GM18520 (cell line): ENCODE results near the gene NOSIP.
A peak's percentile ranks its signal among the peaks of the same experiment; 100 is the strongest.

Experiments
- ATAC-seq: cut with Tn5 transposase; IDR thresholded peaks from one replicate; pipeline ENCODE4 v1.9.1; 2021; ENCODE audit not compliant: unreplicated experiment

The NOSIP gene

DNA sequence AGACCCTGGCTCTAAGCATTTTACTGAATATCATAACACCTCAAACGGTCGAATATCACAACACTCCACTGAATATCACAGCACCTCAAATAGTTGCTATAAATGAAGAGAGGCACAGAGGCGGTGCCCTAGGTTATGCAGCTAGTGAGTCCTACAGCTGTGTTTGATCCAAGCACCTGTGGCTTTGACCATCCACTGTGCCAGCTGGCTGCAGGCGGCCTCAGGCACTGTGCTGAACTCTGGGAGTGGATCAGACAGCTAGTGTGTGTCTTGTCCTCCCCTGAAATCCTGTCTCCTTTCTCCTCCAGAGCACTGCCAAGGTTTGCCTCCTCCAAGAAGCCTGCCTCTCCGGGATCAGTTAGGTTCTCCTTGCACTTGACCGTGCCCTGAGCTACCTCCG lies 7.3 kb downstream of the NOSIP start:
- ATAC-seq = no peak

DNA sequence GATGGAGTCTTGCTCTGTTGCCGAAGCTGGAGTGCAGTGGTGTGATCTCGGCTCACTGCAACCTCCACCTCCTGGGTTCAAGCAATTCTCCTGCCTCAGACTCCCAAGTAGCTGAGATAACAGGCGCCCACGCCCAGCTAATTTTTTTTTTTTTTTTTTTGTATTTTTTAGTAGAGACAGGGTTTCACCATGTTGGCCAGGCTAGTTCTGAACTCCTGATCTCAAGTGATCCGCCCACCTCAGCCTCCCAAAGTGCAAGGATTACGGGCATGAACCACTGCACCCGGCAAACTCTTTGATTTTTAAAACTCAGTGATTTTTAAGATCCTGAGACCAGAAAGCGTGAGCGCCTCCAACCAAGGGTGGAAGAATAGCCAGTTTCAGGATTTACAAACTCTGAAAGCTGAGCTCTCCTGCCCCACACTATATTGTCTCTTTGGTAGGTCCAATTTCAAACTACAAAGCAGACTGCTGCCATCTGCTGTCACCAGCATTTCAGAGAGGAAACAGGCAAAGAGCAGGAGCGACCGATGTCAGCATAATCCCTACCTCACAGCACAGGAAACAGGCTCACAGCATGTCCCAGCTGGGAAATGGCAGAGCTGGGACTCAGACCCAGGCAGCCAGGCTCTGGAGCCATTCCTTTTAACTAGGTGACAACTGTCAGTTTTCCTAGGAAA lies 9.2 kb downstream of the NOSIP start:
- no peak for ATAC-seq

DNA sequence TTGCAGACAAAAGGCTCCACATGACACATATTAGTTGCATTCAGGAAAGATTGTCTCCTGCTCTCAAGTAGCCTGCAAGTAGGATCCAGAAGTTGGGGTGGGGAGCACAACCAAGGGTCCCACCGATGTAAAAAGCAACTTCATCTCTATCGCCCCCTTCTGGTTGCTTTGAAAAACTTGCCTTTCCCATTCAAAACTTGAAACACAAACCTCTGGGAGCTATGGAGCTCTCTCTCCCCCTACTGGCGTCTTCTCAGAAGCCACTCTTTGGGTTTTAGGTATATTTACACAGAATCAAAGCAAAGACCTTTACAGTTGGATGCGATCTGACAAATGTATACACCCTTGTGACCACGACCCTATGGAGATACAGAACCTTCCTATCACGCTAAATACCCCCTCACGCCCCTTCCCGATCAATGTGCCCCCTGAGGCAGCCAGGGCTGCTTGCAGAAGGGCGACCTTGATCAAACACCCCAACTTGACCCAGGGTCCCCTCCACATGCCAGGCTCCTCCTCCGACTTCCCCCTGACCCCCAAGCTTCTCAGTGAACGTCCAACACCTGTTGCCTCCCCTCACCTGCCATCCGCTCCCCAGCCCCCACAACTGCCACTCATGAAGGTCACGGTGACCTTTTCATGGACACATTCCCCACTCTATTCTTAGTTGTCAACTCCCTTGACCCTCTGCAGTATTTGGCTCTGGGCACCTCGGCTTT lies 10.1 kb downstream of the NOSIP start:
- peak; percentile 40 for ATAC-seq

DNA sequence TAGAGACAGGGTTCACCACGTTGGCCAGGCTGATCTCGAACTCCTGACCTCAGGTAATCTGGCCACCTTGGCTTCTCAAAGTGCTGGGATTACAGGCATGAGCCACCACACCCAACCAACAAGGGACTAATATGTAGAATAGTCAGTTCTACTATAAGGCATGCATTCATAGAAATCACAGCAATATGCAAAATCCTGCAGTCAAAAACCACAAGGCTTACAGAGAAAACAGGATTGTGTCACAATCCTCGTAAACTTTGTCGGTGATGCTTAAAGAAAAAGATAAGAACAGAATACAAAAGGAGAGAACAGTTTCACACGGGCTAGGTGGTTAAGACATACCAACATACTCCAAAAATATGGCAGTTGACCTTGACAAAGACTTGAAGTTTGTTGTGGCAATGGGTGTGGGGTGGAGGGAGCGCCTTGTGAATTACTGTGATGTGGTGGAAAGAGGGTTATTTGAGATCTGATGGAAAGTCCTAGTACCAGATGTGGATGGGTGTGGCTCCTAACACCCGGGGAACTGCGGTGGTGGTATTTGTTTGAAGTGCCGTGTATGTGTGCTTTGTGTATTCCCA lies 12.4 kb downstream of the NOSIP start:
- ATAC-seq = no peak

DNA sequence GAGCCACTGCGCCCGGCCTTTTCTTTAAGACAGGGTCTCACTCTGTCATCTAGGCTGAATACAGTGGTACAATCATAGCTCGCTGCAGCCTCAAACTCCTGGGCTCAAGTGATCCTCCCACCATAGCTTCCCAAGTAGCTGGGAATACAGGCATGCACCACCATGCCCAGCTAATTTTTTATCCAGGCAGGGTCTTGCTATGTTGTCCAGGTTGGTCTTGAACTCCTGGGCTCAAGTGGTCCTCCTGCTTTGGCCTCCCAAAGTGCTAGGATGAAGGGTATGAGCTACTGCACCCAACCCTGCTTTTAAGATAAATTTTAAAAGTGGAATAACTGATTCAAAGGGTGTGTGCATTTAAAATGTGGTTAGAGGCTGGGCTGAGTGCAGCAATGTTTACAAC lies 14.1 kb downstream of the NOSIP start:
- ATAC-seq = no peak

DNA sequence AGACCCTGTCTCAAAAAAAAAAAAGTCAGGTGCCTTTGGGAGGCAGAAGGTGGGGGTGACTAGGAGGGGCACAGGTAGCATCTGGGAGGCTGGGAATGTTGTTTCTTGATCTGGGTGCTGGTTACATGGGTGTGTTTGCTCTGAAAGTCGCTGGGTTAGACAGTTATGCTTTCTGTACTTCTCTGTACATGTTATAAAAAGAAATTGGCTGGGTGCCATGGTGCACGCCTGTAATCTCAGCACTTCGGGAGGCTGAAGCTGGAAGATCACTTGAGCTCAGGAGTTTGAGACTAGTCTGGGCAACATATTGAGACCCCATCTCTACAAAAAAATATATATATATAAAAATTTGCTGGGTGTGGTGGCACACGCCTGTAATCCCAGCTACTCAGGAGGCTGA lies 15.1 kb downstream of the NOSIP start:
- ATAC-seq = no peak

DNA sequence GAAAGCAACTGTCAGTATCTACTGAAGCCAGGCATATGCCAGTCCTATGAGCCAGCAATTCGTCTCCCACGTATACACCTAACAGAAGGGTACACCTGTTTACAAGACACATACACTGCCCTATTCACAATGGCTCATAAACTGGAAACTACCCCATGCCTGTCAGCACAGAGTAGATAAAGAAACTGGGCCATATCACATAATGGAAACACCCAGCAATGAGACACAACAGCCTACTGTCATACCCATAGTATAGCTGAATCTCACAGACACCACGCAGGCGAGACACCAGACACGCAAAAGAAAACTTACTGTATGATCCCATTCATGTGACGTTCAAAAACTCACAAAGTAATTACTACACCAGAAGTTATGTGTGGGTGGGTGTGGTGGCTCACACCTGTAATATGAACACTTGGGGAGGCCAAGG lies 15.7 kb downstream of the NOSIP start:
- ATAC-seq = no peak

DNA sequence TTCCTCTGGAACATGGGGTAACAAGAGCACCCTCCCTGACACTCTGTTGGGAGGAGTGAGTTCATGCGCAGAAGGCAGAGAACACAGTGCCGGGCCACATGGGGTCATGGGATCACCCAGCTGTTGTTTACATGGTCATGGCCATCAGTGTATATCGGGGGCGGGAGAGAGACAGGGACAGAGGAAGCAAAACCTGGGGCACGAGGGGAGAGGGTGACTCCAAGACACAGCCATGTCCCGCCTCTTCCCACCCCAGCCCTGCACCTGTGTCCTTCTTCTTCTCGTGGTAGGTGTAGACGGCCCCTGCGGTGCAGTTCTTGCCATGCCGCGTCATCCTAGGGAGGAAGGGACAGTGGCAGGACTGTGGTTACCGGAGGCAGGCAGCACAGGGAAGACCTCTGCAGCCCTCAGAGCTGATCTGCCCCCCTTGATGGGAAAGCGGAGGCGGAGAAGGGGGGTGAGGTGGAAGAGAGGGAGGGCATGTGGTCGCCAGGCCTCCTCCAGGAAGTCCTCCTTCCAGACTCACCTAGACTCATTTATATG lies 19.9 kb downstream of the NOSIP start:
- no peak for ATAC-seq

DNA sequence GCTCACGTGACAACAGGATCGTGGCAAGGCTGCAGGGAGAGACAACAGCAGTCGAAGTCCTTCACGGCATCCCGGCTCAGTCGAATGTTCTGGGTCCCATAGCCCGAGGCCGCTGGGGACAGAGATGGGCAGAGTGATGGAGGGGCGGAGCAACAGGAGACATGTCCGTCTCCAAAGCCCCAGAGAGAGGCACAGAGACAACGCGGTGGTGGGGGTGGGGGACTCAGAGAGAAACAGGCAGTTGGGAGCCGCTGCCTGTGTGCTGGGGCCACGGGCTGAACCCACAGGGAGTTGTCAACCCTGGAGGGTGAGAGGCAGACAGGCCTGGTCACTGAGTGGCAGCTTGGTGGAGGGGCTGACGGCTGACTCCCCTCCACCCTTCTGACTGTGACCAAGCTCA lies 20.4 kb downstream of the NOSIP start:
- ATAC-seq = no peak

DNA sequence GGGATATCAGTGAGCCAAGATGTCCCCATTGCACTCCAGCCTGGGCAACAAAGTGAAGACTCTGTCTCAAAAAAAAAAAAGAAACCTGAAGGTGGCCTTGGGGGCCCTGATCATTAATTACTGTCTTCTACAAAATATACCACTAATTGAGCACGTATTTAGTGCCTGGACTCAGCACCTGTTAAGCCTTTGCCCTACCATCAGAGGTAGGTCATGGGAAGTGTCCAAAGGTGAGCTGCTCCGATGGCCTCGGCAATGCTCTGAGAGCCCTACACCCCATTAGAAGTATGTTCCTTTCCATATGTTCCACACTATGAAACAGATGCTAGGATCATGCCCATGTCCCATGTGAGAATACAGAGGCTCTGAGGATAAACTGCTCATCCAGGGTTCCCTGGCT lies 20.9 kb downstream of the NOSIP start:
- ATAC-seq = no peak

DNA sequence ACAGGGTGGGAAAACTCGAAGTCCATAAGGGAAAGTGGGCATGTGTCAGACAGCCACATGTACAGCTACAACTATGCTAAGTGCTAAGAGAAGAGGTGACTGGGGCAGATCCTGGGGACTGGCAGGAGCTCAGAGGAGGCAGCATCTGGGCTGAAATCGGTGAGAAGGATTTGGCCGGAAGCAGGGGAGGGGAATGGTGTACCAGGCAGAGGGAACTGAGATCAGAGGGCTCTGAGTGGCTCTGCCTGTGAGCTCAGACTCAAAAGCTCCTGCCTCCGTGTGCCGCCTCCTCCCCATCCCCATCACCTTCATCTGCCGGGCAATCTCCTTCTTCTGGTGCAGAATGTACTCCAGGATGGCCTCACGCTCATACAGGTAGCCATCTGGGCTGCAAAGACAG lies 21.8 kb downstream of the NOSIP start:
- ATAC-seq = no peak

DNA sequence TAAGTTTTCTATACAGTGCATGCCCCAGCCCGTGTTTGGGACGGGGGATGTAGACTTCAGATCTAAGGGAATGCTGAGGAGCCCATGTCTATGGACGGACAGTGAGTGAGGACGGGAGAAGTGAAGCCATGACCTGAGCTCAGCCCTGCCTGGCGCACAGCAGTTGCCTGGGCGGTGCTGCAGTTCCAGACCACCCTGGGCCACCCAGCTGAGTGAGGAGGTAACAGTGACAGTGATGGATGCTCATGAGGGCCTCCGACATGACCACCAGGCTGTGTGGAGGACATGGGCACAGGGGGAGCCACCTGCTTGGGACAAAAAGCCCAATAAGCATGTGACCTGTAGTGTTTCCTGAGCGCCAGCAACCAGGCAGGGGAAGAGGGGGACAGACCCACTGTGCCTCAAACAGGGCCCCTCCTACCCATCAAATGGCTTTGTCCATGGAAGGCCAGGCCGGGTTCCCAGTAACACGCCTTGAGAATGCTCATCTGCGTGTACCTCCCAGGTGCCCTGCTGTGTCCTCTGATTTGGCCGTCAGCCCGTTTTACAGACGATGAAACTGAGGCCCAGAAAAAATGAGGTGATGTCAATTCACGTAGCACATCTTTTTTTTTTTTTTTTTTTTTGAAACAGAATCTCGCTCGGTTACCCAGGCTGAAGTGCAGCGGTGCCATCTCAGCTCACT lies 22.6 kb downstream of the NOSIP start:
- no peak for ATAC-seq

DNA sequence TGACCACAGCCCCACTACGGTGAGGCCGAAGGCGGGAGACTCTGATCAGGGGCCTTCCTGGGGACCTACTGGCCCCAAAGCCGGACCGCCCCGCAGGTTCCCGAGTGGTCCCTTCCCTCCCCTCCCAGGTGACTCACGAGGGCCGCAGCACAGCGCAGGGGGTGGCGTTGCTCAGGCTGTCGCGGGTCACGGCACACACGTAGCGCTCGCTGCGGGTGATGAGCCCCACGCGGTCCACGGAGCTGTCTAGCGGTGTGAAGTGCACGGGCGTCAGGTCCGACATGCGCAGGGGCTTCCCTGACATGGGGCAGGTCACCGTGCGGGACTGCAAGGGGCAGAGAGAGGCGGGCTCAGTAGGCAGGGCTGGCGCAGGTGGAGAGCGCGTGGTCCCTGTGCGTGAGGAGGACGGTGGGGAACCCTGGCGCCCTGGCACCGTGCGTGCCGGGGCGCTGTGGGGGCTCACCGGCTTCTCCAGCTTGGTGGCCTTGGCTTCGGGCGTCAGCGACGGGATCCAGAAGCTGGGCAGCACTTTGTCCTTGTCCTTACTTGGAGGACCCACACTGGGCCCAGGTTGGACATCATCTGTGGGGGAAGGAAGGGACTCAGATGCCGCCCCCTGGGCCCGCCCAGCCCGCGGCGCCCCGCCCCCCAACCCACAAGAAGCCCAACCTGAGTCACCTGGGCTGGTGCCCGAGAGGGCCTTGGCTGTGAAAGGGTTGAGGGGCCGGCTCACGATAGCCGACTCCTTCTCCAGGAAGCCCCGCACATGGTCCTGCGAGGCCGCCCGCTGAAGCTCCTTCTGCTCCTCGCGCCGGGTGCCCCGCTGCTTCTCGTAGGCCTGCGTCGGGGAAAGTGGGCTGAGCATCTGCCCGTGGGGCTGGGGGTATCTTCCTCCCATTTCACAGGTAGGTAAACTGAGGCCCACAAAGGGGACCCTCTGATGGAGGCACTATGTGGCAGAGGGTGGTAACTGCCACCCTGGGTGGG lies 23.7 kb downstream of the NOSIP start:
- no peak for ATAC-seq

DNA sequence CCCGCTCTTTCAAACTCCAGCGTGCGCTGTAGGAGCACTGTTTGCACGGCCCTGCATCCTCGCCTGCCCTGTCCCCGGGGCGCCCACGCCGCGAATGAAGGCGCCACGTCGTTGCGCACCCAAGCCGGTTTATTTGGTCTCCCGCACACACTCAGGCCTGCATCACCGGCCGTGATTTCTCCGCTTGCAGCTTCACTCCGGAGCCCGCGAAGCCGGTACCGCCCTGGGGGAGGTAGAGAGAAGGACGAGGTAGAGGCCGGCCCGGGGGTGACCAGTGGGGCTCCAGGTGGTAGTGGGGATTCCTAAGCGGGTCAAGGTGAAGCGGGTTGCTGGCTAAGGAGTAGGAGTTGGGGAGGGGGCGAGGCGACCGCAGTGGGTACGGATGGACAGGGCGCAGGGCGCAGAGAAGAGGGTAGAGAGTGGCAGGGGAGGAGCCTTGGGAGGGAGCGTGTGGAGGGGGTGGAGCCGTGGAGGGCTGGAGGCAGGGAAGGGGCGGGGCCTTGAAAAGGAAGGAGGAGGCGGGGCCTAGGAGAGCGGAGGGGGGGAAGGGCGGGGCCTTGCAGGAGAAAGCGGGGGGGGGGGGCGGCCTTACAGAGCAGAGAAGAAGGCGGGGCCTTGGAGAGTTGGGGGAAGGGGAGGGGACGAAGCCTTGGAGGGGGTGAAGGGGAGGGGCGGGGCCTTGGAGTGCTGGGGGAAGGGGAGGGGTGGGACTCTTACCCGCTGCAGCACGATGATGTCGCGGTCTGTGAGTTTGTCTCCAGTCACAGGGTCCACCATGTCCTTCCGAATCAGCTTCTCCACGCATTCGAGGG lies 24.6 kb downstream of the NOSIP start:
- ATAC-seq = no peak

DNA sequence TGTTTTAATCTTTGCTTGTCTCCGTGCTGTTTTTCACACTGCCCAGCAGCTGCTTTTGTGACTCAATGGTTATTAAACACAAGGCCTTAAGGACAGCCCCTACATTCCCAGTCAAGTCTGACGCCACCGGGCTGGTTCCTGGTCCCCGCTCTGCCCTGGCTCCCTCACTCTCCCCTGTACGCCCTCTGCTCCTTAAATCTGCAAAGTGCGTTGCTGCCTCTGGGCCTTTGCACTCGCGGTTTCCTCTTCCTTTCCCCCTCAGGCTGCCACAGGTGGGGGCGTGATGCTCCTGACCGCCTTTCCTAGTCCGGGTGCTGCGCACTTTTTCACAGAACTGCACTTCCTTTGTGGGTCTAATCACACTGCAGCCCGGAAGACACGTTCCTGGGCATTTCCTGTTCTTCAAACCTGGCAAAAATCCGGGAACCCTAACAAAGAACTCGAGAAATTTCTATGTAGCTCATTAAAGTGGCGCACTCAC lies 25.6 kb downstream of the NOSIP start:
- ATAC-seq = no peak

DNA sequence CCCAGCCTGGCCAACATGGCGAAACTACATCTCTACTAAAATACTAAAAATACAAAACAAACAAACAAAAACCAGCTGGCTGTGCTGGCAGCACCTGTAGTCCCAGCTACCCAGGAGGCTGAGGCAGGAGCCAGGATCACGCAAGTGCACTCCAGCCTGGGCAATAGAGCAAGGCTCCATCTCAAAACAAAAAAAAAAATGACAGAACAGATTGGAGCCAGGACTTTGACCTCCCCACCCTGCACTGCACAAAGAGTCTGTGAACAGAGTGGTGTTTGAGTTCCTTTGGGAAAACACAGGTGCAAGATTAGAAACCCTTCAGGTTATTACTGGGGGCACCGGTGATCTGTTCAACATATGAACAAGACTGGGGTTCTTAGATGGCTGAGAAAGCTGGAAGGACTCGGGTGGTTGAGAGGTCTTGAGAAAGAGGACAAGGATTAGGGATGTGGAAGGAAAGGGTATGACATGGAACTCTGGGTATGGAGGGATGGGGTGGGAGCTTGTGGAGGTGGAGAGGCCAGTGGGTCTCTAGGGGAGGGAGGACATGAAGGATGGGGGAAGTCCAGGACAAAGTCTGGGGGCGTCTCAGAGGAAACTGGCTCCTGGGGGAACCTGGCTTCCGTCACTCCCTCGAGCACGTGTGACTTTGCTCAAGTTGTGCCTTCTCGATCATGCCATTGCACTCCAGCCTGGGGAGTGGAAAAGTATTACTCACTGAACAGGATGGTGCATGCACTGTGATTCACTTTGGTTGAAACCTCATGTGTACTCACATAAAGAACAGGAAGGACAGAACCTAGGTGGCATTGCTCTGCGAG lies 26.7 kb downstream of the NOSIP start:
- no peak for ATAC-seq

DNA sequence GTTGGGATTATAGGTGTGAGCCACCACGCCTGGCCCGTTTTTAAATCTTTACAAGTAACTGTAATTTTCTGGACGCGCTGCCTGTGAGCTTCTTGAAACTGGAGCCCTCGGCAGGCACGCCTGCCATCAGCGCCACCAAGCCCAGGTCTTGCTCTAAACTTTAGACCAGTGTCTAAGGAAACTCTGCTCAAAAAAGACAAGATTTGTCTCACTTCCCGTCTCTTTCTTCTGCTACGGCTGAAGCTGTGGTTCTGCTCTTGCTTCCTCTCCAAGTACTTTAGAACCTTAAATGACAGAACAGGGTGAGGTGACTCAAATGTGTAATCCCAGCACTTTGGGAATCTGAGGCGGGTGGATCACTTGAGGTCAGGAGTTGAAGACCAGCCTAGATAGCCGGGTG lies 27.6 kb downstream of the NOSIP start:
- ATAC-seq = no peak

DNA sequence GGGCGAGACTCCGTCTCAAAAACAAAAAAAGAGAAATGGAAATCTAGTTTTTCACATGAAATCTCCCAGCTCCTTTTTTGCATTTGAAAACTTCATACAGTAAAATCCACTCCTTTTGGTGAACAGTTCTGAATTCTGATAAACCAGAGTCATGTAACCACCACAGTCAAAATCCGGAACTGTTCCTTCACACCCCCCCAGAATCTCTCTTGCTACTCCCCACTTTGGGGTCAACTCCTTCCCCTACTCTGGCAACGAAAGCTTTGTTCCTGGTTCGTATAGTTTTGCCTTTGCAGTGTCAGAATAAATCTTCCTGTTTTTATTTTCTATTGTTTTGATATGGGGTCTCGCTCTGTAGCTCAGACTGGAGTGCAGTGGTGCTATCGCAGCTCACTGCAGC lies 28.8 kb downstream of the NOSIP start:
- no peak for ATAC-seq

DNA sequence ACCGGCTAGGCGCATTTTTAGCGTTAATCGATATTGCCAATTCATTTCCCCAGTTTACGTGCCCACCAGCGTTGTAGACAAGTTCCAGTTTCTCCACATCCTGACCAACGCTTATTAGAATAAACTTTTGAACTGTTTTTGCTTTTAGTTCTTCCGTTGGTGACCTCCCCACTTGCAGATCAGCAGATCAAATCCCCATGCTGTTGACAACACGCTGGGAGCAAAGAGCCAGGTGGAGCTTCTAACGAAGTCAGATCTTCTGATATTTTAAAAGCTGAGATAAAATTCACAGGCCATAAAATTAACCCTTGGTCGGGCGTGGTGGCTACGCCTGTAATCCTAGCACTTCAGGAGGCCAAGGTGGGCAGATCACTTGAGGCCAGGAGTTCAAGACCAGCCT lies 31.3 kb downstream of the NOSIP start:
- no peak for ATAC-seq
